ENCODE measurements around the gene ATP11A. TPM values are rescaled to one million over a fixed set of nuclear protein-coding genes. Genes with fewer than 3 reads are reported as not detected.
"Not testable (repeated sequence)": the region's sequence is repeated elsewhere in the genome, so short reads cannot be mapped to it uniquely, and the experiment has no call there.

Gene ATP11A
- total and polyA plus RNA-seq, 10 donors, result 2.7 to 91.3 (median 59.1) TPM

GRCh38 chr13:112883241-112883945 is 193.6 kb downstream of the ATP11A start:
- WGBS, 5 donors, result 91 to 96% (median 94%) methylated on average over 24 of the region's 24 CpGs
- Histone ChIP-seq H3K4me1 (peaks cover 0 to 12% (median 7%) of the 10 kb centered on the region in 6 donors), H3K27me3 (replicated peaks in 1 of 7) (peaks cover 0 to 1% (median 0%) of the 10 kb centered on the region in 7 donors), H3K4me3 (no peak overlapping the region), H3K9me3 (no peaks in the 10 kb centered on the region), H3K36me3 (peaks cover 0 to 69% (median 42%) of the 10 kb centered on the region in 6 donors), H3K27ac (no peak overlapping the region)
- intact Hi-C loops (cut with DNase I; ENCODE audit: low total_unique reads), result no loop called here
- DNase-seq, result no peak
- TF ChIP-seq POLR2A (IDR thresholded peaks at IDR 0.05), result no peak
- TF ChIP-seq, protein P1, sequence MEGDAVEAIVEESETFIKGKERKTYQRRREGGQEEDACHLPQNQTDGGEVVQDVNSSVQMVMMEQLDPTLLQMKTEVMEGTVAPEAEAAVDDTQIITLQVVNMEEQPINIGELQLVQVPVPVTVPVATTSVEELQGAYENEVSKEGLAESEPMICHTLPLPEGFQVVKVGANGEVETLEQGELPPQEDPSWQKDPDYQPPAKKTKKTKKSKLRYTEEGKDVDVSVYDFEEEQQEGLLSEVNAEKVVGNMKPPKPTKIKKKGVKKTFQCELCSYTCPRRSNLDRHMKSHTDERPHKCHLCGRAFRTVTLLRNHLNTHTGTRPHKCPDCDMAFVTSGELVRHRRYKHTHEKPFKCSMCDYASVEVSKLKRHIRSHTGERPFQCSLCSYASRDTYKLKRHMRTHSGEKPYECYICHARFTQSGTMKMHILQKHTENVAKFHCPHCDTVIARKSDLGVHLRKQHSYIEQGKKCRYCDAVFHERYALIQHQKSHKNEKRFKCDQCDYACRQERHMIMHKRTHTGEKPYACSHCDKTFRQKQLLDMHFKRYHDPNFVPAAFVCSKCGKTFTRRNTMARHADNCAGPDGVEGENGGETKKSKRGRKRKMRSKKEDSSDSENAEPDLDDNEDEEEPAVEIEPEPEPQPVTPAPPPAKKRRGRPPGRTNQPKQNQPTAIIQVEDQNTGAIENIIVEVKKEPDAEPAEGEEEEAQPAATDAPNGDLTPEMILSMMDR (IDR thresholded peaks at IDR 0.05 in 8 of 11, conservative IDR thresholded peaks at IDR 0.05 in 3 of 11), result no peak
- no peak for TF ChIP-seq POLR2AphosphoS5 (IDR thresholded peaks at IDR 0.05)

DNA sequence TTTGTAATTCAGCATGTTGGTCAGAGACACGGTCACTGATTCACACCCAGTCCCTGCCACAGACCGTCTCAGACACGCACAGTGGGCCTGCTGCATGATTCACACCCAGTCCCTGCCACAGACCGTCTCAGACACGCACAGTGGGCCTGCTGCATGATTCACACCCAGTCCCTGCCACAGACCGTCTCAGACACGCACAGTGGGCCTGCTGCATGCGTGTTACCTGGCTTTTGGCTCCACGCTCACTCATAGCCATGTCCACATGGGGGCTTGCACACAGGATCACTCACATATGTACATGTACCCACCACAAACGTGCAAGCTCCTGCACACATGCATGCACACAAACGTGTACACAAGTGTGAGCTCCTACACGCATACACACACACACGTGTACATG is 194.9 kb downstream of the ATP11A start:
- H3K36me3 ChIP-seq, result peaks cover 0 to 56% (median 35%) of the 10 kb centered on the region in 6 donors
- DNase-seq; H3K27ac ChIP-seq; H3K4me3 ChIP-seq; intact Hi-C loops (cut with DNase I; ENCODE audit: low total_unique reads); H3K9me3 ChIP-seq: not testable (repeated sequence)
- H3K27me3 ChIP-seq (replicated peaks in 1 of 7), result peaks cover 0 to 12% (median 0%) of the 10 kb centered on the region in 7 donors
- WGBS, 5 donors, result 93 to 97% (median 96%) methylated on average over 13 of the region's 13 CpGs
- H3K4me1 ChIP-seq, result peaks cover 0 to 12% (median 7%) of the 10 kb centered on the region in 6 donors

DNA sequence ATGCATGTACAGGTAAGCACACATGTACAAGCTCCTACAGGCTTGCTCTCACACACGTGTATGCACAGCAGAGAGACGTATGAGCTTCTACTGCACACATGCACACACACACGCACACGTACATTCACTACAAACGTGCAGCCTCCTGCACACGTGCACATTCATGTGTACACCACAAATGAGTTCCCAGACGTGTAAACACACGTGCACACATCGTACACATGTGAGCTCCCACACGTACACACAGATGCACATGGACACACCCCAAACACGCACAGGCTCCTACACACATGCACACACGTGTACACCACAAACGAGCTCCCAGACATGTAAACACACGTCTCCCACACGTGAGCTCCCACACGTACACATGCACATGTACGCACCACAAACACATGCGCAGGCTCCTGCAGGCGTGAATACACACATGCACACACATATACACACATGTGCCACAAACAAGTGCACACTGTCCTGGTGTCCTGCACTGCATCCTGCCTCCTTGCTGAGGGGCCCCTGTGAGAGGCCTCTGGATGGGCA is 195.5 kb downstream of the ATP11A start:
- H3K27ac ChIP-seq, result no peak overlapping the region
- WGBS, 5 donors, result 85 to 91% (median 88%) methylated on average over 19 of the region's 19 CpGs
- TF ChIP-seq POLR2AphosphoS5 (IDR thresholded peaks at IDR 0.05), result peak in 1 of 3 donors; percentile 15
- TF ChIP-seq, protein P1 (IDR thresholded peaks at IDR 0.05 in 8 of 11, conservative IDR thresholded peaks at IDR 0.05 in 3 of 11), result no peak

GRCh38 chr13:112885782-112886268 is 196.0 kb downstream of the ATP11A start:
- Histone ChIP-seq H3K36me3 (peaks cover 0 to 44% (median 24%) of the 10 kb centered on the region in 6 donors), H3K9me3 (no peaks in the 10 kb centered on the region), H3K27ac (no peak overlapping the region), H3K27me3 (replicated peaks in 1 of 7) (peaks cover 0 to 16% (median 0%) of the 10 kb centered on the region in 7 donors), H3K4me3 (no peak overlapping the region), H3K4me1 (peaks cover 0 to 12% (median 7%) of the 10 kb centered on the region in 6 donors)
- 28 to 40% (median 32%) methylated on average over 18 to 25 of the region's 25 CpGs for WGBS, 5 donors
- intact Hi-C loops (cut with DNase I; ENCODE audit: low total_unique reads), result no loop called here
- TF ChIP-seq POLR2A (IDR thresholded peaks at IDR 0.05) (no peak), POLR2AphosphoS5 (IDR thresholded peaks at IDR 0.05) (peak; percentile 44 to 83 (median 75))
- TF ChIP-seq, protein P1 (IDR thresholded peaks at IDR 0.05 in 8 of 11, conservative IDR thresholded peaks at IDR 0.05 in 3 of 11), result no peak
- peak; percentile 87 for DNase-seq

More for the DNA sequence above, 195.5 kb downstream of the ATP11A start:
- Histone ChIP-seq H3K36me3 (peaks cover 0 to 49% (median 29%) of the 10 kb centered on the region in 6 donors), H3K4me1 (peaks cover 0 to 12% (median 7%) of the 10 kb centered on the region in 6 donors), H3K9me3 (no peaks in the 10 kb centered on the region), H3K27me3 (replicated peaks in 1 of 7) (peaks cover 0 to 12% (median 0%) of the 10 kb centered on the region in 7 donors), H3K4me3 (no peak overlapping the region)
- no peak for DNase-seq
- intact Hi-C loops (cut with DNase I; ENCODE audit: low total_unique reads), result no loop called here
